OCI-LY3 (cell line): ENCODE results near the gene TRAPPC4.
"Not testable (repeated sequence)": the region's sequence is repeated elsewhere in the genome, so short reads cannot be mapped to it uniquely, and the experiment has no call there.

Experiments used
- H2AFZ ChIP-seq: fragments of 200-600, 300-600 bp; shearing (Covaris generic); 2 replicates; pipeline ENCODE4 v1.6.0; 2014; ENCODE audit warnings: antibody characterized with exemption, low read depth, low read length
- H3K27ac ChIP-seq: fragments of 200-600, 300-600 bp; sonication (generic); 2 replicates; pipeline ENCODE4 v1.5.1; 2014; ENCODE audit warnings: mild to moderate bottlenecking, low read length, moderate library complexity, mixed read lengths
- H3K27me3 ChIP-seq: fragments of 200-600, 300-600 bp; sonication (generic); 2 replicates; pipeline ENCODE4 v1.6.1; 2014; ENCODE audit warnings: low read depth, low read length, mixed read lengths
- H3K36me3 ChIP-seq: fragments of 200-600, 300-600 bp; sonication (generic); replicated peaks from 2 replicates; pipeline ENCODE3; 2014; ENCODE audit warnings: low read depth, low read length, mixed read lengths
- H3K4me1 ChIP-seq: fragments of 300-600, 200-600 bp; sonication (generic); 2 replicates; pipeline ENCODE4 v1.6.1; 2014; ENCODE audit warnings: low read length, mixed read lengths
- H3K4me2 ChIP-seq: fragments of 200-600, 300-600 bp; sonication (generic); 2 replicates; pipeline ENCODE4 v1.6.1; 2014; ENCODE audit warnings: low read length, mixed read lengths
- H3K4me3 ChIP-seq: fragments of 300-600, 200-600 bp; sonication (generic); 2 replicates; pipeline ENCODE4 v1.5.1; 2014; ENCODE audit warnings: antibody characterized with exemption, mild to moderate bottlenecking, low read length, moderate library complexity
- H3K79me2 ChIP-seq: fragments of 300-600, 200-600 bp; shearing (Covaris generic); 2 replicates; pipeline ENCODE4 v1.6.1; 2014; ENCODE audit warnings: mild to moderate bottlenecking, low read length, mixed read lengths
- H3K9ac ChIP-seq: fragments of 300-600, 200-600 bp; shearing (Covaris generic); 2 replicates; pipeline ENCODE4 v1.6.0; 2014; ENCODE audit warnings: mild to moderate bottlenecking, low read length, moderate library complexity
- H3K9me3 ChIP-seq: fragments of 200-600, 300-600 bp; shearing (Covaris generic); 2 replicates; pipeline ENCODE4 v1.6.1; 2014; ENCODE audit warnings: low read length, mixed read lengths; ENCODE audit not compliant: insufficient read depth
- H4K20me1 ChIP-seq: fragments of 200-600, 300-600 bp; sonication (generic); 2 replicates; pipeline ENCODE4 v1.6.1; 2016; ENCODE audit warnings: low read length, mixed read lengths; ENCODE audit not compliant: insufficient read depth
- EZH2phosphoT487 ChIP-seq: fragments of 200-600 bp; shearing (Covaris generic); IDR thresholded peaks from 2 replicates; pipeline ENCODE4 v1.6.1; 2018; ENCODE audit warnings: antibody characterized with exemption, mixed run types, low read depth
- TF ChIP-seq, protein P1 (sequence below): fragments of 200-600, 300-600 bp; sonication (generic); IDR thresholded peaks from 2 replicates; pipeline ENCODE4 v1.5.1; 2014; ENCODE audit warnings: antibody characterized with exemption, low read length, low read depth

TRAPPC4 gene

DNA sequence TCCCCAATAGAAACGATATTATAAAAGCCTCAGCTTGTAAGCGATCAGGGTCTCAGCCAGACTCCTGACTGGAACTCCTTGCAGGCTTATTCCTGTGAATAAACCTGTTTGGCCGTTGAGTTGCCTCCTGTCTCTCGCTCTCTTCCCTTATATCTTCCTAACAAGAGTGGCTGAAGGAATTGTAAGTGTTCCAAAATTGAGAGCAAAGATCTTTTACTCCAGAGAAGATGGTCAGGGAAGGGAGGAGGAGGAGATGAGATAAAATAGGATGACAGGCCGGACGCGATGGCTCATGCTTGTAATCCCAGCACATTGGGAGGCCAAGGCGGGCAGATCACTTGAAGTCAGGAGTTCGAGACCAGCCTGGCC, 13.3 kb downstream of the TRAPPC4 start:
- H3K4me3 ChIP-seq = no peak overlapping the region
- no peak overlapping the region for H3K9ac ChIP-seq
- H3K79me2 ChIP-seq = peaks cover 28% of the 10 kb centered on the region
- peaks cover 19% of the 10 kb centered on the region for H3K4me1 ChIP-seq
- H3K27me3 ChIP-seq = no peaks in the 10 kb centered on the region
- H3K9me3 ChIP-seq = no peaks in the 10 kb centered on the region
- H3K27ac ChIP-seq = no peak overlapping the region
- TF ChIP-seq, protein P1, sequence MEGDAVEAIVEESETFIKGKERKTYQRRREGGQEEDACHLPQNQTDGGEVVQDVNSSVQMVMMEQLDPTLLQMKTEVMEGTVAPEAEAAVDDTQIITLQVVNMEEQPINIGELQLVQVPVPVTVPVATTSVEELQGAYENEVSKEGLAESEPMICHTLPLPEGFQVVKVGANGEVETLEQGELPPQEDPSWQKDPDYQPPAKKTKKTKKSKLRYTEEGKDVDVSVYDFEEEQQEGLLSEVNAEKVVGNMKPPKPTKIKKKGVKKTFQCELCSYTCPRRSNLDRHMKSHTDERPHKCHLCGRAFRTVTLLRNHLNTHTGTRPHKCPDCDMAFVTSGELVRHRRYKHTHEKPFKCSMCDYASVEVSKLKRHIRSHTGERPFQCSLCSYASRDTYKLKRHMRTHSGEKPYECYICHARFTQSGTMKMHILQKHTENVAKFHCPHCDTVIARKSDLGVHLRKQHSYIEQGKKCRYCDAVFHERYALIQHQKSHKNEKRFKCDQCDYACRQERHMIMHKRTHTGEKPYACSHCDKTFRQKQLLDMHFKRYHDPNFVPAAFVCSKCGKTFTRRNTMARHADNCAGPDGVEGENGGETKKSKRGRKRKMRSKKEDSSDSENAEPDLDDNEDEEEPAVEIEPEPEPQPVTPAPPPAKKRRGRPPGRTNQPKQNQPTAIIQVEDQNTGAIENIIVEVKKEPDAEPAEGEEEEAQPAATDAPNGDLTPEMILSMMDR = no peak
- TF ChIP-seq EZH2phosphoT487 = no peak
- no peaks in the 10 kb centered on the region for H4K20me1 ChIP-seq
- 0 out of 2 replicates have a peak overlapping the region, but pooled peaks have one; percentile 79 for H2AFZ ChIP-seq
- H3K4me2 ChIP-seq = no peak overlapping the region
- H3K36me3 ChIP-seq = peaks cover 17% of the 10 kb centered on the region

DNA sequence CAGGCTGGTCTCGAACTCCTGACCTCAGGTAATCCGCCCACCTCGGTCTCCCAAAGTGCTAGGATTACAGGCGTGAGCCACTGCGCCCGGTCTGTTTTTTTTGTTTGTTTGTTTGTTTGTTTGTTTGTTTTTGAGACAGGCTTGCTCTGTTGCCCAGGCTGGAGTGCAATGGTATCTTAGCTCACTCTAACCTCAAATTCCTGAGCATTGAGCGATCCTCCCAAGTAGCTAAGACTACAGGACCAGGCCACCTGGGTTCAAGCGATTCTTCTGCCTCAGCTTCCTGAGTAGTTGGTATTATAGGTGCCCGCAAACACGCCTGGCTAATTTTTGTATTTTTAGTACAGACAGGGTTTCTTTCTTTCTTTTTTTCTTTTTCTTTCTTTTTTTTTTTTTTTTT, 14.9 kb downstream of the TRAPPC4 start:
- not testable (repeated sequence) for H3K27me3 ChIP-seq, H3K27ac ChIP-seq, H3K4me2 ChIP-seq, H2AFZ ChIP-seq, H3K4me3 ChIP-seq, H3K9me3 ChIP-seq, H3K36me3 ChIP-seq, H3K9ac ChIP-seq, H4K20me1 ChIP-seq
- Histone ChIP-seq H3K79me2 (peaks cover 21% of the 10 kb centered on the region), H3K4me1 (peaks cover 14% of the 10 kb centered on the region)

DNA sequence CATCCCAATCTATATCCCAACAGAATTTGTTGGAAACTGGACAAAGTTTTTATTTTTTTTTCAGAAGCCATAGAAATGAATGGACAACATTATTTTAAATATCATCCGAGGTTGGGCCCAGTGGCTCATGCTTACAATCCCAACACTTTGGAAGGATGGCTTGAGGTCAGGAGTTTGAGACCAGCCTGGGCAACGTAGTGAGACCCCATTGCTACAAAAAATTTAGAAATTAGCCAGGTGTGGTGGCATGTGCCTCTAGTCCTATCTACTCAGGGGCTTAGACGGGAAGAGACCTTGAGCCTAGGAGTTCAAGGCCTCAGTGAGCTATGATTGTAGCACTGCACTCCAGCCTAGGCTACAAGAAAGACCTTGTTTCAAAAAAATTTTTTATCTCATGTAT, 16.2 kb downstream of the TRAPPC4 start:
- H3K9ac ChIP-seq = no peak overlapping the region
- H4K20me1 ChIP-seq = no peaks in the 10 kb centered on the region
- H3K9me3 ChIP-seq = no peaks in the 10 kb centered on the region
- H2AFZ ChIP-seq = no peak overlapping the region
- peaks cover 7% of the 10 kb centered on the region for H3K79me2 ChIP-seq
- no peak overlapping the region for H3K4me2 ChIP-seq
- H3K27me3 ChIP-seq = no peaks in the 10 kb centered on the region
- H3K4me3 ChIP-seq = no peak overlapping the region
- no peak overlapping the region for H3K27ac ChIP-seq
- no peaks in the 10 kb centered on the region for H3K36me3 ChIP-seq
- no peak for TF ChIP-seq EZH2phosphoT487
- TF ChIP-seq, protein P1 = no peak
- peaks cover 8% of the 10 kb centered on the region for H3K4me1 ChIP-seq

DNA sequence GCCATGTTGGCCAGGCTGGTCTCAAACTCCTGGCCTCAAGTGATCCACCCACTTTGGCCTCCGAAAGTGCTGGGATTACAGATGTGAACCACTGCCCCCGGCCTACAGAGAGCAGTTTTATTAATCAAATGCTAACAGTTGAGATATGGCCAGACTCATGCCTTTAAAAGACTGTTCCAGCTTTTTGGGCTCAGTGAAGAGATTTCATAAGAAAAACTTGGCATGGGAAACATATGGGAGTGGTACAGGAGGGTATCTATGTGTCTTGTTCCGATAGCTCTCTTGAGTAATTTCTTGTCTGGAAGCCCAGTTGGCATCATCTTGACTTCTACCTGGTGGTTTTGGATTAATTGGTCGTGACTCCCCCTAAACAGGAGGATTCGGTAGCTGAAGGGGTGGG, 20.3 kb downstream of the TRAPPC4 start:
- Histone ChIP-seq H2AFZ (no peak overlapping the region), H3K4me2 (peak overlapping the region; percentile 57; the same call in 1 of the 2 replicates), H3K9ac (no peak overlapping the region), H3K9me3 (no peaks in the 10 kb centered on the region), H3K4me1 (peaks cover 22% of the 10 kb centered on the region), H3K36me3 (no peaks in the 10 kb centered on the region), H3K27me3 (no peaks in the 10 kb centered on the region), H3K79me2 (no peaks in the 10 kb centered on the region), H3K4me3 (no peak overlapping the region), H4K20me1 (no peaks in the 10 kb centered on the region), H3K27ac (no peak overlapping the region)
- TF ChIP-seq EZH2phosphoT487 = no peak
- TF ChIP-seq, protein P1 = no peak

DNA sequence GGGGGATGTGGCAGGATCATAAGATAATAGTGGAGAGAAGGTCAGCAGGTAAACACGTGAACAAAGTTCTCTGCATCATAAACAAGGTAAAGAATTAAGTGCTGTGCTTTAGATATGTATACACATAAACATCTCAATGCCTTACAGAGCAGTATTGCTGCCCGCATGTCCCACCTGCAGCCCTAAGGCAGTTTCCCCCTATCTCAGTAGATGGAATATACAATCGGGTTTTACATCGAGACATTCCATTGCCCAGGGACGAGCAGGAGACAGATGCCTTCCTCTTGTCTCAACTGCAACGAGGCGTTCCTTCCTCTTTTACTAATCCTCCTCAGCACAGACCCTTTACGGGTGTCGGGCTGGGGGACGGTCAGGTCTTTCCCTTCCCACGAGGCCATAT, 20.9 kb downstream of the TRAPPC4 start:
- Histone ChIP-seq H3K4me2 (peak overlapping the region; percentile 57), H3K27ac (peak overlapping the region; percentile 19; the same call in 1 of the 2 replicates)
- not testable (repeated sequence) for H3K9me3 ChIP-seq

More for the DNA sequence above, 20.9 kb downstream of the TRAPPC4 start:
- Histone ChIP-seq H3K9ac (peak overlapping the region; percentile 35; the same call in 1 of the 2 replicates), H2AFZ (peak overlapping the region; percentile 82), H3K4me1 (peaks cover 22% of the 10 kb centered on the region), H3K4me3 (peak overlapping the region; percentile 6; the same call in 1 of the 2 replicates)
- H4K20me1 ChIP-seq, H3K27me3 ChIP-seq, H3K36me3 ChIP-seq, H3K79me2 ChIP-seq: not testable (repeated sequence)
